ENCODE results near the gene TRIOBP. TPM values are rescaled to one million over a fixed set of nuclear protein-coding genes. Genes with fewer than 3 reads are reported as not detected.
A peak's percentile ranks its signal among the peaks of the same experiment; 100 is the strongest.

TRIOBP gene
- total and polyA plus RNA-seq, 2 of the 13 experiments (the other 11 are each of a cell fraction or from before 2014, with no cell fraction given): 6.1 to 15.4 TPM

- TF ChIP-seq ERF (CRISPR knock-in tag; IDR thresholded peaks at IDR 0.05): peak; percentile 67; the same call in 1 of the 2 replicates
- TF ChIP-seq ZNF317 (CRISPR knock-in tag; IDR thresholded peaks at IDR 0.05): peak; percentile 68; the same call in 1 of the 2 replicates
- TF ChIP-seq TAF15 (IDR thresholded peaks at IDR 0.05; ENCODE audit: low read depth, low read length, poor library complexity, severe bottlenecking): no peak
- TF ChIP-seq, protein P1, sequence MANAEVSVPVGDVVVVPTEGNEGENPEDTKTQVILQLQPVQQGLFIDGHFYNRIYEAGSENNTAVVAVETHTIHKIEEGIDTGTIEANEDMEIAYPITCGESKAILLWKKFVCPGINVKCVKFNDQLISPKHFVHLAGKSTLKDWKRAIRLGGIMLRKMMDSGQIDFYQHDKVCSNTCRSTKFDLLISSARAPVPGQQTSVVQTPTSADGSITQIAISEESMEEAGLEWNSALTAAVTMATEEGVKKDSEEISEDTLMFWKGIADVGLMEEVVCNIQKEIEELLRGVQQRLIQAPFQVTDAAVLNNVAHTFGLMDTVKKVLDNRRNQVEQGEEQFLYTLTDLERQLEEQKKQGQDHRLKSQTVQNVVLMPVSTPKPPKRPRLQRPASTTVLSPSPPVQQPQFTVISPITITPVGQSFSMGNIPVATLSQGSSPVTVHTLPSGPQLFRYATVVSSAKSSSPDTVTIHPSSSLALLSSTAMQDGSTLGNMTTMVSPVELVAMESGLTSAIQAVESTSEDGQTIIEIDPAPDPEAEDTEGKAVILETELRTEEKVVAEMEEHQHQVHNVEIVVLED (CRISPR knock-in tag; IDR thresholded peaks at IDR 0.05; ENCODE audit: borderline replicate concordance): peak; percentile 57; the same call in 1 of the 2 replicates
- TF ChIP-seq ZSCAN5A (CRISPR knock-in tag; IDR thresholded peaks at IDR 0.05; ENCODE audit: borderline replicate concordance): no peak
- peak; percentile 65; the same call in 1 of the 2 replicates for TF ChIP-seq REPIN1 (CRISPR knock-in tag; IDR thresholded peaks at IDR 0.05; ENCODE audit: borderline replicate concordance, low read depth)
- TF ChIP-seq MLX (CRISPR knock-in tag; IDR thresholded peaks at IDR 0.05): peak; percentile 61; the same call in 1 of the 2 replicates
- peak; percentile 30; the same call in 1 of the 2 replicates for TF ChIP-seq ZNF710 (CRISPR knock-in tag; IDR thresholded peaks at IDR 0.05; ENCODE audit: borderline replicate concordance)
- TF ChIP-seq RFXANK (CRISPR knock-in tag; IDR thresholded peaks at IDR 0.05): 0 out of 2 replicates have a peak, but pooled peaks have one; percentile 23
- peak; percentile 69 for TF ChIP-seq FOXA3 (CRISPR knock-in tag; IDR thresholded peaks at IDR 0.05)
- peak; percentile 98 for TF ChIP-seq ZSCAN25 (CRISPR knock-in tag; IDR thresholded peaks at IDR 0.05)
- TF ChIP-seq, protein P2, sequence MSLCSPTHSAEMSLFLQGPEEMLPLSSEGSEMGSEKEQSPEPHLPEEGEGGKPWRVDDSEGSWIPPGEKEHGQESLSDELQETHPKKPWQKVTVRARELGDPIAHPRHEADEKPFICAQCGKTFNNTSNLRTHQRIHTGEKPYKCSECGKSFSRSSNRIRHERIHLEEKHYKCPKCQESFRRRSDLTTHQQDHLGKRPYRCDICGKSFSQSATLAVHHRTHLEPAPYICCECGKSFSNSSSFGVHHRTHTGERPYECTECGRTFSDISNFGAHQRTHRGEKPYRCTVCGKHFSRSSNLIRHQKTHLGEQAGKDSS (CRISPR knock-in tag; IDR thresholded peaks at IDR 0.05; ENCODE audit: borderline replicate concordance, low read depth): 0 out of 2 replicates have a peak, but pooled peaks have one; percentile 74
- 0 out of 2 replicates have a peak, but pooled peaks have one; percentile 76 for TF ChIP-seq ZNF564 (CRISPR knock-in tag; IDR thresholded peaks at IDR 0.05)
- TF ChIP-seq MXD1 (CRISPR knock-in tag; IDR thresholded peaks at IDR 0.05): no peak; the same call in 1 of the 2 replicates
- no peak for TF ChIP-seq DBP (CRISPR knock-in tag; IDR thresholded peaks at IDR 0.05; ENCODE audit: not compliant biosample characterization)
- no peak for TF ChIP-seq ZNF615 (CRISPR knock-in tag; IDR thresholded peaks at IDR 0.05; ENCODE audit: borderline replicate concordance)
- TF ChIP-seq ZNF44 (CRISPR knock-in tag; IDR thresholded peaks at IDR 0.05): no peak; the same call in 1 of the 2 replicates
- TF ChIP-seq ZNF501 (CRISPR knock-in tag; IDR thresholded peaks at IDR 0.05): no peak
- peak; percentile 49; the same call in 1 of the 2 replicates for TF ChIP-seq FOXO1 (CRISPR knock-in tag; IDR thresholded peaks at IDR 0.05)
Measured at GRCh38 chr22:37659066-37659896, 37.6 kb upstream of the TRIOBP start (continued).
